PC-3 (cell line): ENCODE results near the gene PRR13. TPM values are rescaled to one million over a fixed set of nuclear protein-coding genes. Genes with fewer than 3 reads are reported as not detected.

Experiments used
- ATAC-seq: fragments of 200-7000 bp; cut with Tn5 transposase; 2 replicates; pipeline ENCODE4 v1.9.1; 2020; ENCODE audit warnings: mild to moderate bottlenecking, moderate library complexity
- BruUV-seq: library from RNA; stranded (reverse); fragments of 400-500 nt; replicated peaks from 2 replicates; lab custom pipeline; 2021; lab: Mats Ljungman, UMichigan
- CTCF ChIA-PET: fragments of 300-600 bp; sonication (Branson Sonifier 250); formaldehyde crosslinking; loops from one replicate; lab custom pipeline; 2022; ENCODE audit warnings: antibody characterized with exemption; lab: Charles Lee
- POLR2A ChIA-PET: fragments of 300-600 bp; sonication (Branson Sonifier 250); formaldehyde crosslinking; loops from one replicate; lab custom pipeline; 2022; ENCODE audit warnings: antibody characterized with exemption; ENCODE audit not compliant: unreplicated experiment; lab: Charles Lee
- DNase-seq: peaks from one replicate; pipeline ENCODE4 v3.0.0-alpha.2; 2015
- H2AFZ ChIP-seq: fragments of 300-600 bp; sonication (generic); 2 replicates; pipeline ENCODE4 v1.6.0; 2016; ENCODE audit warnings: antibody characterized with exemption, low read length
- H3F3A ChIP-seq: fragments of 300-600 bp; sonication (generic); one replicate; pipeline ENCODE4 v1.6.0; 2017; ENCODE audit warnings: antibody characterized with exemption, low read length, control low read depth, mild to moderate bottlenecking; ENCODE audit not compliant: unreplicated experiment
- H3K27ac ChIP-seq: fragments of 300-600 bp; sonication (generic); 2 replicates; pipeline ENCODE4 v1.5.1; 2016; ENCODE audit warnings: mild to moderate bottlenecking, low read length
- H3K27me3 ChIP-seq: fragments of 300-600 bp; sonication (generic); 2 replicates; pipeline ENCODE4 v1.6.1; 2016; ENCODE audit warnings: low read length, mixed read lengths
- H3K36me3 ChIP-seq: fragments of 300-600 bp; sonication (generic); 2 replicates; pipeline ENCODE4 v1.6.1; 2016; ENCODE audit warnings: low read depth, mixed run types, low read length, mixed read lengths
- H3K4me1 ChIP-seq: fragments of 300-600 bp; sonication (generic); 2 replicates; pipeline ENCODE4 v1.5.1; 2016; ENCODE audit warnings: low read length; ENCODE audit not compliant: insufficient read depth
- H3K4me2 ChIP-seq: fragments of 300-600 bp; sonication (generic); 2 replicates; pipeline ENCODE4 v1.6.0; 2016; ENCODE audit warnings: low read length
- H3K4me3 ChIP-seq: fragments of 300-600 bp; sonication (generic); 2 replicates; pipeline ENCODE4 v1.5.1; 2016; ENCODE audit warnings: mild to moderate bottlenecking, low read length, mixed read lengths
- H3K79me2 ChIP-seq: fragments of 300-600 bp; sonication (generic); 2 replicates; pipeline ENCODE4 v1.6.1; 2017; ENCODE audit warnings: low read length, mixed read lengths
- H3K9ac ChIP-seq: fragments of 300-600 bp; sonication (generic); 2 replicates; pipeline ENCODE4 v1.6.0; 2016; ENCODE audit warnings: mild to moderate bottlenecking, low read length
- H3K9me2 ChIP-seq: fragments of 300-600 bp; sonication (generic); replicated peaks from 2 replicates; pipeline ENCODE4 v1.6.1; 2016; ENCODE audit warnings: mixed run types, low read length, mixed read lengths
- H3K9me3 ChIP-seq: fragments of 300-600 bp; sonication (generic); 2 replicates; pipeline ENCODE4 v1.6.1; 2016; ENCODE audit warnings: low read length, mixed read lengths
- H4K20me1 ChIP-seq: fragments of 300-600 bp; sonication (generic); 2 replicates; pipeline ENCODE4 v1.6.1; 2016; ENCODE audit warnings: low read length, mixed read lengths
- CTCF ChIP-seq: fragments of 300-600 bp; sonication (generic); conservative IDR thresholded peaks from 2 replicates; pipeline ENCODE4 v1.5.1; 2017; ENCODE audit warnings: antibody characterized with exemption, low read depth, mild to moderate bottlenecking, low read length
- EZH2 ChIP-seq: fragments of 300-600 bp; sonication (generic); IDR thresholded peaks from one replicate; pipeline ENCODE4 v1.6.1; 2017; ENCODE audit warnings: antibody characterized with exemption, mild to moderate bottlenecking, low read length; ENCODE audit not compliant: unreplicated experiment
- EZH2phosphoT487 ChIP-seq: fragments of 300-600 bp; sonication (generic); IDR thresholded peaks from 2 replicates; pipeline ENCODE4 v1.6.1; 2018; ENCODE audit warnings: mild to moderate bottlenecking, antibody characterized with exemption, low read length, borderline replicate concordance
- intact Hi-C: fragments of 100-400 bp; cut with micrococcal nuclease; formaldehyde crosslinking; loops from 2 replicates; pipeline ENCODE4 v1.9.0; 2023
- total RNA-seq: library from RNA; depleted of rRNA; stranded (reverse); fragments of >200 nt; gene quantifications from 2 replicates; pipeline ENCODE4 v1.2.3, GENCODE V29; 2014

Gene PRR13
- total RNA-seq, 1 experiment from 2014 or later: 54.2 TPM

GRCh38 chr12:53465679-53466078 is 24.1 kb downstream of the PRR13 start:
- H3K9me3 ChIP-seq: no peaks in the 10 kb centered on the region
- no peak overlapping the region for H3K4me3 ChIP-seq
- POLR2A ChIA-PET: no interaction called here
- no peak for TF ChIP-seq EZH2
- no peak for TF ChIP-seq CTCF
- TF ChIP-seq EZH2phosphoT487: no peak
- no peaks in the 10 kb centered on the region for H3K27me3 ChIP-seq
- no peak for DNase-seq
- peaks cover 4% of the 10 kb centered on the region for H3F3A ChIP-seq
- CTCF ChIA-PET: no interaction called here
- H3K9me2 ChIP-seq: no peaks in the 10 kb centered on the region
- intact Hi-C loops: no loop called here
- no peaks in the 10 kb centered on the region for H3K4me1 ChIP-seq
- BruUV-seq: no TSS peak
- peaks cover 97% of the 10 kb centered on the region for H3K36me3 ChIP-seq
- no peak for ATAC-seq
- peaks cover 79% of the 10 kb centered on the region for H3K79me2 ChIP-seq
- no peak overlapping the region for H3K9ac ChIP-seq
- no peak overlapping the region for H3K4me2 ChIP-seq
- H3K27ac ChIP-seq: no peak overlapping the region
- peaks cover 74% of the 10 kb centered on the region for H4K20me1 ChIP-seq
- no peak overlapping the region for H2AFZ ChIP-seq

GRCh38 chr12:53466640-53467039 is 25.1 kb downstream of the PRR13 start:
- POLR2A ChIA-PET: no interaction called here
- H3K4me3 ChIP-seq: no peak overlapping the region
- DNase-seq (no peak), ATAC-seq (no peak)
- CTCF ChIA-PET: no interaction called here
- peaks cover 73% of the 10 kb centered on the region for H3K79me2 ChIP-seq
- H3K36me3 ChIP-seq: peaks cover 93% of the 10 kb centered on the region
- H3K27me3 ChIP-seq: no peaks in the 10 kb centered on the region
- H3F3A ChIP-seq: peaks cover 4% of the 10 kb centered on the region
- H2AFZ ChIP-seq: no peak overlapping the region
- TF ChIP-seq EZH2: no peak
- no peak for TF ChIP-seq EZH2phosphoT487
- TF ChIP-seq CTCF: no peak
- H4K20me1 ChIP-seq: peaks cover 71% of the 10 kb centered on the region
- H3K9me2 ChIP-seq: no peaks in the 10 kb centered on the region
- H3K4me2 ChIP-seq: no peak overlapping the region
- intact Hi-C loops: no loop called here
- H3K9ac ChIP-seq: no peak overlapping the region
- no peaks in the 10 kb centered on the region for H3K9me3 ChIP-seq
- no TSS peak for BruUV-seq
- no peak overlapping the region for H3K27ac ChIP-seq
- H3K4me1 ChIP-seq: no peaks in the 10 kb centered on the region

- no peaks in the 10 kb centered on the region for H3K9me3 ChIP-seq
- no peak overlapping the region for H2AFZ ChIP-seq
- peaks cover 93% of the 10 kb centered on the region for H3K36me3 ChIP-seq
- H3F3A ChIP-seq: peaks cover 4% of the 10 kb centered on the region
- no peak overlapping the region for H3K9ac ChIP-seq
- intact Hi-C loops: no loop called here
- H3K9me2 ChIP-seq: no peaks in the 10 kb centered on the region
- no peak for TF ChIP-seq EZH2
- no peak for TF ChIP-seq EZH2phosphoT487
- TF ChIP-seq CTCF: no peak
- no peak overlapping the region for H3K4me3 ChIP-seq
- no peak overlapping the region for H3K27ac ChIP-seq
- POLR2A ChIA-PET: no interaction called here
- H3K4me1 ChIP-seq: no peaks in the 10 kb centered on the region
- H3K27me3 ChIP-seq: no peaks in the 10 kb centered on the region
- H3K79me2 ChIP-seq: peaks cover 71% of the 10 kb centered on the region
- ATAC-seq: no peak
- DNase-seq: no peak
- H4K20me1 ChIP-seq: peaks cover 67% of the 10 kb centered on the region
- no TSS peak for BruUV-seq
- no peak overlapping the region for H3K4me2 ChIP-seq
- CTCF ChIA-PET: no interaction called here
Observed at GRCh38 chr12:53467082-53467481, 25.5 kb downstream of the PRR13 start.
